Testis (tissue), 3 donors: ENCODE results near the gene DHX30. TPM values are rescaled to one million over a fixed set of nuclear protein-coding genes. Genes with fewer than 3 reads are reported as not detected.

Experiments used
- DNase-seq: peaks from one replicate; pipeline ENCODE4 v3.0.0-alpha.2; 2019
- H3K27ac ChIP-seq, 2 donors: fragments of 200-600 bp; sonication (generic); one replicate each; pipeline ENCODE4 v1.5.1; 2019
- H3K27me3 ChIP-seq: fragments of 200-600 bp; sonication (generic); one replicate; pipeline ENCODE4 v1.5.1; 2019
- H3K36me3 ChIP-seq: fragments of 200-600 bp; sonication (generic); one replicate; pipeline ENCODE4 v1.5.1; 2017; ENCODE audit warnings: low read depth; ENCODE audit errors: missing control alignments
- H3K4me1 ChIP-seq: fragments of 200-600 bp; sonication (generic); one replicate; pipeline ENCODE4 v1.5.1; 2019
- H3K4me3 ChIP-seq, 2 donors: fragments of 200-600 bp; sonication (generic); one replicate each; pipeline ENCODE4 v1.5.1; 2017 to 2019
- H3K9me3 ChIP-seq: fragments of 200-600 bp; sonication (generic); one replicate; pipeline ENCODE4 v1.5.1; 2017
- POLR2A ChIP-seq: fragments of 450-650 bp; IDR thresholded peaks from one replicate; pipeline ENCODE4 v1.6.1; 2017; ENCODE audit warnings: antibody characterized with exemption, mild to moderate bottlenecking, moderate library complexity
- WGBS, 2 donors: methylation state at CpG; one replicate each; pipeline ENCODE4 v1.1.5; 2018; 5-methylcytosine and 5-hydroxymethylcytosine counted together
- intact Hi-C: fragments of 100-400 bp; cut with DNase I; formaldehyde crosslinking; loops from one replicate; pipeline ENCODE4 v1.15.1; 2023; ENCODE audit warnings: low total_unique reads
- polyA plus RNA-seq: library from polyadenylated mRNA; stranded (reverse); fragments of 350-450 nt; fragmentation: Illumina TruSeq; extraction: RNeasy Lipid Tissue Mini Kit (QIAGEN cat#74804); gene quantifications from one replicate; pipeline ENCODE4 v1.2.3, GENCODE V29; 2014; ENCODE audit warnings: low read depth, low replicate concordance; ENCODE audit not compliant: insufficient read depth
- total RNA-seq, 2 donors: library from RNA; depleted of rRNA; stranded (reverse); fragments of >200 nt; gene quantifications; one replicate each; pipeline ENCODE4 v1.2.3, GENCODE V29; 2016
- TF ChIP-seq, protein P1 (sequence below), 3 experiments: fragments of 450-650 bp in 2 of 3; fragments of 200-600 bp in 1 of 3; sonication (generic) in 1 of 3; IDR thresholded peaks; one replicate each; pipeline ENCODE4 v1.5.1; 2016 to 2019; ENCODE audit warnings: antibody characterized with exemption in 3 of 3, mild to moderate bottlenecking in 2 of 3, moderate library complexity in 1 of 3

Gene DHX30
- total and polyA plus RNA-seq, 3 donors from 2014 or later = 178 to 216 (median 187) TPM

DNA sequence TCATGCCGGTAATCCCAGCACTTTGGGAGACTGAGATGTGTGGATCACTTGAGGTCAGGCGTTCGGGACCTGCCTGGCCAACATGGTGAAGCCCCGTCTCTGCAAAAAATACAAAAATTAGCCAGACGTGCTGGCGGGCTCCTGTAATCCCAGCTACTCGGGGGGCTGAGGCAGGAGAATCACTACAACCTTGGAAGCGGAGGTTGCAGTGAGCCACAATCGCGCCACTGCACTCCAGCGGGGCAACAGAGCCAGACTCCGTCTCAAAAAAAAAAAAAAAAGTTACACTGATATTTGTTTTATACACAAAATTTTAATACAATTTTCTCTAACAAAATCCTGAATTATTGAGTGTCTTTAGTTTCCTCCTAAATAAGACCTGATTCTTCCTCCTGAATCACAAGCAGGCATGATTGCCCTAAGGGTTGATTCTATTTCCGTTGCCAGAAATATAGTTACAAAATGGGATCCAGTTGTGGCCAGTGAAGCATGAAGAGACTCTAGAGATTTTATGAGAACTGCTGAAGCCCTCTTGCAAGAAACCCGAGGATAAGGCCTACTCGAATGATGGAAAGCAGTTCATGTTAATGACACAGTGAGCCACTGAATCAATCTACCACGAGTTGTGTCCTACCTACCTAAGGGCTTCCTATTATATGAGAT lies 11.6 kb upstream of the DHX30 start:
- 72 to 87% methylated on average over 16 of the region's 16 CpGs for WGBS, 2 donors
- Histone ChIP-seq H3K27me3 (no peaks in the 10 kb centered on the region), H3K36me3 (no peaks in the 10 kb centered on the region), H3K4me1 (no peaks in the 10 kb centered on the region), H3K27ac (no peak overlapping the region), H3K9me3 (no peaks in the 10 kb centered on the region), H3K4me3 (no peak overlapping the region)
- intact Hi-C loops = loop anchor here (5.0 kb wide), 1 partner anchor 269 kb away; no protein-coding TSS in a partner anchor
- no peak for DNase-seq
- no peak for TF ChIP-seq POLR2A
- TF ChIP-seq, protein P1, sequence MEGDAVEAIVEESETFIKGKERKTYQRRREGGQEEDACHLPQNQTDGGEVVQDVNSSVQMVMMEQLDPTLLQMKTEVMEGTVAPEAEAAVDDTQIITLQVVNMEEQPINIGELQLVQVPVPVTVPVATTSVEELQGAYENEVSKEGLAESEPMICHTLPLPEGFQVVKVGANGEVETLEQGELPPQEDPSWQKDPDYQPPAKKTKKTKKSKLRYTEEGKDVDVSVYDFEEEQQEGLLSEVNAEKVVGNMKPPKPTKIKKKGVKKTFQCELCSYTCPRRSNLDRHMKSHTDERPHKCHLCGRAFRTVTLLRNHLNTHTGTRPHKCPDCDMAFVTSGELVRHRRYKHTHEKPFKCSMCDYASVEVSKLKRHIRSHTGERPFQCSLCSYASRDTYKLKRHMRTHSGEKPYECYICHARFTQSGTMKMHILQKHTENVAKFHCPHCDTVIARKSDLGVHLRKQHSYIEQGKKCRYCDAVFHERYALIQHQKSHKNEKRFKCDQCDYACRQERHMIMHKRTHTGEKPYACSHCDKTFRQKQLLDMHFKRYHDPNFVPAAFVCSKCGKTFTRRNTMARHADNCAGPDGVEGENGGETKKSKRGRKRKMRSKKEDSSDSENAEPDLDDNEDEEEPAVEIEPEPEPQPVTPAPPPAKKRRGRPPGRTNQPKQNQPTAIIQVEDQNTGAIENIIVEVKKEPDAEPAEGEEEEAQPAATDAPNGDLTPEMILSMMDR (IDR thresholded peaks at IDR 0.05) = no peak

DNA sequence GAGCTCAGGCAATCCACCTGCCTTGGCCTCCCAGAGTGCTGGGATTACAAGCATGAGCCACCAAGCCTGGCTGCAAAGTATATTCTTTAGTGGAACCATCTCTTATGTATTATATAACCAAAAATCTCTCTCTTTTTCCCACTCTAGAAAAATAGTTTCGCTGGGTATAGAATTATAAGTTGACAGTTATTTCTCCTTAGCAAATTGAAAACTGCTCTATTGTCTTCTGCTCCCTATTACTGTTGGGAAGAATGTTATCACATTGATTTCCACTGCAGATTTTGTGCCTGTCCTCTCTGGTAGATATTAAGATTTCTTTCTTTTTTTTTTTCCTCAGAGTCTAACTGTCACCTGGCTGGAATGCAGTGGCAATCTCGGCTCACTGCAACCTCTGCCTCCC lies 10.2 kb upstream of the DHX30 start:
- no peaks in the 10 kb centered on the region for H3K36me3 ChIP-seq
- 90 to 97% methylated on average over 2 of the region's 2 CpGs for WGBS, 2 donors
- no peak overlapping the region for H3K4me3 ChIP-seq
- TF ChIP-seq POLR2A = no peak
- TF ChIP-seq, protein P1 (IDR thresholded peaks at IDR 0.05) = no peak
- H3K27ac ChIP-seq = no peak overlapping the region
- H3K27me3 ChIP-seq = no peaks in the 10 kb centered on the region
- H3K9me3 ChIP-seq = no peaks in the 10 kb centered on the region
- DNase-seq = no peak
- intact Hi-C loops = loop anchor here (5.0 kb wide), 1 partner anchor 270 kb away; no protein-coding TSS in a partner anchor
- no peaks in the 10 kb centered on the region for H3K4me1 ChIP-seq

DNA sequence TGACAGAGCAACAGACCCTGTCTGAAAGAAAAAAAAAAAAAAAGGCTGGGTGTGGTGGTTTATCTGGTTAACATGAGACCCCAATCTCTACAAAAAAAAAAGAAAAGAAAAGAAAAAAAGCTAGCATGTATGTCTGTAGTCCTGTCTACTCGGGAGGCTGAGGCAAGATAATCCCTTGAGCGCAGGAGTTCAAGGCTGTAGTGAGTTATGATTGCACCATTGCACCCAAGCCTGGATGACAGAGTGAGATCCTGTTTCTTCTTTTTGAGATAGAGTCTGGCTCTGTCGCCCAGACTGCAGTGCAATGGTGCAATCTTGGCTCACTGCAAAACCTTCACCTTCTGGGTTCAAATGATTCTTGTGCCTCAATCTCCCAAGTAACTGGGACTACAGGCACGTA lies 8.4 kb upstream of the DHX30 start:
- intact Hi-C loops = loop anchor here (5.0 kb wide), 1 partner anchor 272 kb away; no protein-coding TSS in a partner anchor
- H3K9me3 ChIP-seq = no peaks in the 10 kb centered on the region
- H3K36me3 ChIP-seq = no peaks in the 10 kb centered on the region
- DNase-seq = no peak
- H3K4me1 ChIP-seq = no peaks in the 10 kb centered on the region
- 62 to 71% methylated on average over 4 of the region's 4 CpGs for WGBS, 2 donors
- TF ChIP-seq POLR2A = no peak
- TF ChIP-seq, protein P1 (IDR thresholded peaks at IDR 0.05) = no peak
- H3K4me3 ChIP-seq = no peak overlapping the region
- no peaks in the 10 kb centered on the region for H3K27me3 ChIP-seq
- no peak overlapping the region for H3K27ac ChIP-seq

DNA sequence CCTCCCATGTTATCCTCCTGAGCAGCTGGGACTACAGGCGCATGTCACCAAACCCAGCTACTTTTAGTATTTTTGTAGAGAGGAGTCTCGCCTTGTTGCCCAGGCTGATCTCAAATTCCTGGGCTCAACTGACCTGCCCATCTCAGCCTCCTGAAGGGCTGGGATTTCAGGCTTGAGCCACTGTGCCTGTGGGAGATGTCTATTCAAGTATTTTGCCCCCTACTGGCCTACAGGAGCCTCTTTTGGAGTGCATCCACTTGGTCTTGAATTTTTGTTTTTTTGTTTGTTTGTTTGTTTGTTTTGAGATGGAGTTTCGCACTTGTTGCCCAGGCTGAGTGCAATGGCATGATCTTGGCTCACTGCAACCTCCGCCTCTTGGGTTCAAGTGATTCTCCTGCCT lies 3.2 kb upstream of the DHX30 start:
- no peak overlapping the region for H3K4me3 ChIP-seq
- H3K4me1 ChIP-seq = peaks cover 14% of the 10 kb centered on the region
- DNase-seq = no peak
- TF ChIP-seq POLR2A = no peak
- TF ChIP-seq, protein P1 (IDR thresholded peaks at IDR 0.05) = peak in 2 of 3 experiments; percentile 7 to 30
- no peaks in the 10 kb centered on the region for H3K36me3 ChIP-seq
- intact Hi-C loops = no loop called here
- H3K9me3 ChIP-seq = no peaks in the 10 kb centered on the region
- H3K27me3 ChIP-seq = no peaks in the 10 kb centered on the region
- 90% methylated on average over 4 of the region's 4 CpGs for WGBS, 2 donors
- H3K27ac ChIP-seq = no peak overlapping the region
